Keratinocyte (primary cell): Measurements from ENCODE around the gene B3GAT3. TPM values are rescaled to one million over a fixed set of nuclear protein-coding genes. Genes with fewer than 3 reads are reported as not detected.

Experiments
- DNase-seq: peaks from one replicate; pipeline ENCODE4 v3.0.0-alpha.2; 2011; ENCODE audit warnings: low read depth, missing footprints, low spot score
- FAIRE-seq: peaks from 2 replicates; lab custom pipeline; 2011; peaks lifted over from hg19 to GRCh38; lab: Jason Lieb, UNC
- H2AFZ ChIP-seq: 2 replicates; pipeline ENCODE4 v1.6.0; 2012; ENCODE audit warnings: low read length, control low read depth, inconsistent platforms; ENCODE audit not compliant: control insufficient read depth
- H3K27ac ChIP-seq: 2 replicates; pipeline ENCODE4 v1.5.1; 2011; ENCODE audit warnings: low read length; ENCODE audit not compliant: control insufficient read depth, insufficient read depth
- H3K27me3 ChIP-seq: 3 replicates; pipeline ENCODE4 v1.6.0; 2011; ENCODE audit warnings: low read length; ENCODE audit not compliant: control insufficient read depth, insufficient read depth; ENCODE audit errors: extremely low read depth
- H3K36me3 ChIP-seq, 2 experiments: 2 replicates in 1 of 2; 3 replicates in 1 of 2; pipeline ENCODE4 v1.5.1; 2011; ENCODE audit warnings: low read length in 2 of 2, mild to moderate bottlenecking in 1 of 2; ENCODE audit not compliant: control insufficient read depth in 2 of 2, insufficient read depth in 2 of 2; ENCODE audit errors: extremely low read depth in 1 of 2
- H3K4me1 ChIP-seq: 3 replicates; pipeline ENCODE4 v1.5.1; 2011; ENCODE audit warnings: low read length; ENCODE audit not compliant: control insufficient read depth, insufficient read depth; ENCODE audit errors: extremely low read depth
- H3K4me2 ChIP-seq: 3 replicates; pipeline ENCODE4 v1.6.0; 2011; ENCODE audit warnings: low read depth, low read length; ENCODE audit not compliant: control insufficient read depth, insufficient read depth; ENCODE audit errors: extremely low read depth
- H3K4me3 ChIP-seq, 3 experiments: fragments of 200-600 bp in 1 of 3; sonication (generic) in 1 of 3; 2 replicates in 2 of 3; 3 replicates in 1 of 3; pipeline ENCODE4 v1.5.1; 2011 to 2016; ENCODE audit warnings: low read length in 3 of 3, mild to moderate bottlenecking in 3 of 3, control low read depth in 2 of 3, inconsistent platforms in 1 of 3, low read depth in 1 of 3, mixed read lengths in 1 of 3, mixed run types in 1 of 3, moderate library complexity in 1 of 3; ENCODE audit not compliant: control insufficient read depth in 2 of 3, insufficient read depth in 2 of 3; ENCODE audit errors: extremely low read depth in 1 of 3
- H3K79me2 ChIP-seq: 2 replicates; pipeline ENCODE4 v1.6.0; 2012; ENCODE audit warnings: low read length; ENCODE audit not compliant: control insufficient read depth, insufficient read depth
- H3K9ac ChIP-seq: 3 replicates; pipeline ENCODE4 v1.6.0; 2011; ENCODE audit warnings: low read length; ENCODE audit not compliant: control insufficient read depth, insufficient read depth; ENCODE audit errors: extremely low read depth
- H3K9me1 ChIP-seq: 3 replicates; pipeline ENCODE4 v1.6.0; 2011; ENCODE audit warnings: low read length; ENCODE audit not compliant: control insufficient read depth, insufficient read depth; ENCODE audit errors: extremely low read depth
- H3K9me3 ChIP-seq: 2 replicates; pipeline ENCODE4 v1.5.1; 2012; ENCODE audit warnings: low read depth, low read length; ENCODE audit not compliant: control insufficient read depth
- H4K20me1 ChIP-seq: 3 replicates; pipeline ENCODE4 v1.6.0; 2011; ENCODE audit warnings: low read length; ENCODE audit not compliant: control insufficient read depth, insufficient read depth; ENCODE audit errors: extremely low read depth
- CTCF ChIP-seq, 3 experiments: IDR thresholded peaks in 1 of 3; conservative IDR thresholded peaks in 1 of 3; optimal IDR thresholded peaks in 1 of 3; 2 replicates in 2 of 3; 3 replicates in 1 of 3; pipeline versions ENCODE3 to v1.5.1; 2011; ENCODE audit warnings: low read length in 3 of 3, mild to moderate bottlenecking in 3 of 3, moderate library complexity in 2 of 3, control low read depth in 1 of 3, inconsistent platforms in 1 of 3; ENCODE audit not compliant: insufficient read depth in 2 of 3; ENCODE audit errors: extremely low read depth in 1 of 3
- EZH2 ChIP-seq: IDR thresholded peaks from one replicate; pipeline ENCODE4 v1.6.1; 2012; ENCODE audit warnings: inconsistent platforms, mild to moderate bottlenecking, low read length, moderate library complexity
- dilution Hi-C: fragments of 300-500 bp; cut with MboI; formaldehyde crosslinking; loops from one replicate; pipeline ENCODE4 v1.7.0; 2020; ENCODE audit warnings: low sequenced_read_pairs; ENCODE audit not compliant: extremely low pct_ligation_motif_present
- polyA plus RNA-seq, 5 experiments: library from polyadenylated mRNA; depleted of rRNA in 3 of 5; stranded (reverse) in 3 of 5; stranded (forward) in 1 of 5; unstranded in 1 of 5; fragments of >200 nt; gene quantifications; 1 replicate in 1 of 5; 2 replicates in 3 of 5; 3 replicates in 1 of 5; pipeline versions ENCODE4 v1.2.1 to v1.2.3, GENCODE V29; 2011 to 2012; ENCODE audit warnings: missing spikeins in 2 of 5, low read depth in 1 of 5, low replicate concordance in 1 of 5

B3GAT3 gene
- polyA plus RNA-seq, 1 donor (not counting 4 experiments of a cell fraction or from before 2014, with no cell fraction given), result 15.1 TPM

DNA sequence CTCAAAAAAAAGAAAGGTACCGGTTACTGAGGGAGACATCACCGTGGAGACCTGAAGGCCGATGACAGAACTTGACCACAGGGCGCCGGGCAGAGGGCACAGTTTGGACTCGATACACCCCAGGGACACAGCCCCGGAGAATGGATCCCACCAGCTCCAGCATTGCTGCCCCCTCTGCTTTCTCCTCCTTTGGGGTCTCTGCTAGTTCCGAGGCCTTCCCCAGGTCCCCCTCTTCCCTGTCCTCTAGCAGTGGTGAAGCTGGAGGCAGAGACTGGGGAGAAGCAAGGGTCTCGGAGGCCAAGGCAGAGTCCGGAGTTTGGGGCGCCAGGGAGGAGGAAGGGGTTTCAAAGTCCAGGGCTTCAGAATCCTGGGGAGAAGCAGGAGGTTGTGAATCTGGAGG is 43.2 kb downstream of the B3GAT3 start:
- H4K20me1 ChIP-seq, result no peaks in the 10 kb centered on the region
- no peak for FAIRE-seq
- peaks cover 4 to 37% of the 10 kb centered on the region in 2 experiments for H3K36me3 ChIP-seq
- no peaks in the 10 kb centered on the region for H3K9me3 ChIP-seq
- no peak overlapping the region for H2AFZ ChIP-seq
- no peak overlapping the region for H3K27ac ChIP-seq
- peaks cover 12% of the 10 kb centered on the region for H3K4me1 ChIP-seq
- no peak overlapping the region for H3K9ac ChIP-seq
- no peak overlapping the region for H3K4me2 ChIP-seq
- H3K4me3 ChIP-seq, result no peak overlapping the region
- no peaks in the 10 kb centered on the region for H3K27me3 ChIP-seq
- TF ChIP-seq CTCF (optimal IDR thresholded peaks at IDR 0.05 in 1 of 3, IDR thresholded peaks at IDR 0.05 in 1 of 3, conservative IDR thresholded peaks at IDR 0.05 in 1 of 3; ENCODE audit: extremely low read depth in 1 of 3, insufficient read depth in 2 of 3, low read length in 3 of 3) (no peak), EZH2 (no peak)
- peaks cover 2% of the 10 kb centered on the region for H3K79me2 ChIP-seq
- dilution Hi-C loops, result no loop called here
- no peaks in the 10 kb centered on the region for H3K9me1 ChIP-seq
- no peak for DNase-seq

DNA sequence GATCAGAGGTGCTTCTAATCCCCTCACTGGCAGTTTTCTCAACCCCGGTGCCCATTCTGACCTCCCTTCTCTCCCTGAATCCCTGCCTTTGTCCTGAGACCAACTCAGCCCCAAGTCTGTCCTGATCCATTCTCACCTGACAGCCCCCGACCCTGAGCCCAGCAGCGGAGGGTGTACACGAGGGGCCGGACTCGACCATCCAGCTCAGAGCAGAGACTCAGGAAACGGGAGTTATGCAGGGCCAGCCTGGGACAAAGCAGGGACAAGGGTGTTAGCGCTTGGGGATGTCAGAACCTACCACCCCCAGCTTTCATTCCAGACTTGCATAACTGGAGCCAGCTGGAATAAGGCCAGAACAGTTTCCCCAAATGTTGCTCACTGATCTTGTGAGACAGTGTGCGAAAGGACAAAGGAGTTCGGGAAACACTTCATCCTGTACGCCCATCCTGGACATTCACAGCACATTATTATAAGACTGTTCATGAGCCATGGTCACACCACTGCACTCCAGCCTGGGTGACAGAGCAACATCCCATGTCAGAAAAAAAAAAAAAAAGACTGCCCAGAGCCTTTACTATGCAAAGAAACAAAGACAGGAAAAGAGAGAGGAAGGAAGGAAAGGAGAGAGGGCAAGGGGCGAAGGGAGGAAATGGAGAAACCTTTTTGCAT is 44.6 kb downstream of the B3GAT3 start:
- Histone ChIP-seq H2AFZ (no peak overlapping the region), H3K9ac (no peak overlapping the region), H3K4me2 (no peak overlapping the region), H4K20me1 (no peaks in the 10 kb centered on the region), H3K4me3 (no peak overlapping the region), H3K79me2 (peaks cover 15% of the 10 kb centered on the region), H3K36me3 (peaks cover 8 to 38% of the 10 kb centered on the region in 2 experiments), H3K9me3 (no peaks in the 10 kb centered on the region), H3K4me1 (peaks cover 17% of the 10 kb centered on the region), H3K27me3 (no peaks in the 10 kb centered on the region), H3K9me1 (no peaks in the 10 kb centered on the region), H3K27ac (no peak overlapping the region)
- dilution Hi-C loops, result no loop called here
- no peak for DNase-seq
- FAIRE-seq, result no peak
- no peak for TF ChIP-seq CTCF (optimal IDR thresholded peaks at IDR 0.05 in 1 of 3, IDR thresholded peaks at IDR 0.05 in 1 of 3, conservative IDR thresholded peaks at IDR 0.05 in 1 of 3; ENCODE audit: extremely low read depth in 1 of 3, insufficient read depth in 2 of 3, low read length in 3 of 3)
- TF ChIP-seq EZH2, result no peak
